Measurements from ENCODE around the gene OGFRL1.

Gene OGFRL1

DNA sequence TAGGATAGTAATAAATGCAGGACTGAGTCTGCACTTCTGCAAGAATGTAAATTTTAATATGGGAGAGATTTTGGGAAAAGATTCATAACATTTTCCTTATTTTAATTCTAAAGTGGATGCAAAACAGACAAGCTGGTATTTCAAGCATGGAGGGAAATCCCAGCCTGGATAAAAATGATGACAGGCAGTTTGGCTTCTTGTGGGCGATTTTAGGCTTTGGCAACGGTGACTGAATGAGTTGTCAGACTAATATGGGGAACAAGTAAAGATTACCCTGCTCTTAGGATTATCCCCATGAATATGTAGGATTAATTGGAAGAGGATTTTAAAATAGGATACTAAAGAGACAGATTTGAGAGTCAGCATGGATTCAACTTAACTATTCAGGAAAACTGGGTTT is 21.0 kb downstream of the OGFRL1 start:
- Histone ChIP-seq H3K36me3 (replicated peaks) (no peaks in the 10 kb centered on the region), H3K4me3 (ENCODE audit: low read depth, low read length) (no peak overlapping the region), H3K27ac (no peak overlapping the region), H3K27me3 (replicated peaks) (no peaks in the 10 kb centered on the region)
- DNase-seq, result no peak
- no peak for TF ChIP-seq CTCF (IDR thresholded peaks at IDR 0.05; ENCODE audit: low read depth, low read length, missing control alignments)
- in situ Hi-C loops (cut with HindIII; ENCODE audit: low pct_ligation_motif_present, low sequenced_read_pairs), result no loop called here

DNA sequence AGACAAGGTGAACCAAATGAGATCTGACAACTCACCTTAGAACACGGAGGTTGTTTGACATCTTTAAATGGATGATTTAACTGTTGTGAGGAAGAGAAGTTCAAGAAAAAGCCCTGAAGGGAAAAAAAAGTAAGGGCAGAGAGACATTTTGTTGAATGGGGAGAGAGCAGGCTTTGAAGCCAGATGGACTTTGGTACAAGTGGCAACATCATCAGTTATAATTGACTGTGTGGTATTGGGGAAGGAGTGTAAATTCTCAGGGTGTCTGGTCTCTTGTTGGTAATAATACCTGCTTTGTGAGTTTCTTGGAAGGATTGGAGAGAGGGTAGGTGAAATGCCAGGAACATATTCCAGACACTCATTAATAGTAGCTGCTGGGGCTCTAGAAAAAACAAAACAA is 21.6 kb downstream of the OGFRL1 start:
- in situ Hi-C loops (cut with HindIII; ENCODE audit: low pct_ligation_motif_present, low sequenced_read_pairs), result no loop called here
- TF ChIP-seq CTCF (IDR thresholded peaks at IDR 0.05; ENCODE audit: low read depth, low read length, missing control alignments), result no peak
- H3K27ac ChIP-seq, result no peak overlapping the region
- H3K4me3 ChIP-seq (ENCODE audit: low read depth, low read length), result no peak overlapping the region
- no peak for DNase-seq
- H3K27me3 ChIP-seq (replicated peaks), result no peaks in the 10 kb centered on the region
- H3K36me3 ChIP-seq (replicated peaks), result no peaks in the 10 kb centered on the region

- no peak for DNase-seq
- in situ Hi-C loops (cut with HindIII; ENCODE audit: low pct_ligation_motif_present, low sequenced_read_pairs), result no loop called here
These were observed 23.5 kb downstream of the OGFRL1 start for GRCh38 chr6:71312089-71312488.

DNA sequence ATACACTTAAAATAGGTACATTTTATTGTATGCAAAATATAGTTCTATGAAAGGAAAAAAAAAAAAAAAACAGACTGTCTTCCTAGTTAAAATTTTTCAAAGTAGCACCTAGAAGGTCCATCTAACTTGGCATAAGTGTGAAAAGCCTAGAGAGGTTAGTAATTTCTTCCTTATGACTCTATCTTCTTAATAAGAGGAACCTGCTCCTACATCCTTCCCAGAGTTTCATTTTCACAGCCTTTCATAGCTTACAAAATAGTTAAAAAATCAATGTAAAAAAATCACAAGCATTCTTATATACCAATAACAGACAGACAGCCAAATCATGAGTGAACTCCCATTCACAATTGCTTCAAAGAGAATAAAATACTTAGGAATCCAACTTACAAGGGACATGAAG is 28.8 kb downstream of the OGFRL1 start:
- Histone ChIP-seq H3K4me3 (ENCODE audit: low read depth, low read length) (no peak overlapping the region), H3K36me3 (replicated peaks) (no peaks in the 10 kb centered on the region), H3K27ac (no peak overlapping the region), H3K27me3 (replicated peaks) (no peaks in the 10 kb centered on the region)
- no peak for TF ChIP-seq CTCF (IDR thresholded peaks at IDR 0.05; ENCODE audit: low read depth, low read length, missing control alignments)
- no peak for DNase-seq
- in situ Hi-C loops (cut with HindIII; ENCODE audit: low pct_ligation_motif_present, low sequenced_read_pairs), result no loop called here

More at GRCh38 chr6:71312089-71312488, 23.5 kb downstream of the OGFRL1 start:
- no peak for TF ChIP-seq CTCF (IDR thresholded peaks at IDR 0.05; ENCODE audit: low read depth, low read length, missing control alignments)
- no peaks in the 10 kb centered on the region for H3K27me3 ChIP-seq (replicated peaks)
- H3K27ac ChIP-seq, result no peak overlapping the region
- H3K4me3 ChIP-seq (ENCODE audit: low read depth, low read length), result no peak overlapping the region
- H3K36me3 ChIP-seq (replicated peaks), result no peaks in the 10 kb centered on the region

GRCh38 chr6:71320041-71320440 is 31.4 kb downstream of the OGFRL1 start:
- no peak for TF ChIP-seq CTCF (IDR thresholded peaks at IDR 0.05; ENCODE audit: low read depth, low read length, missing control alignments)
- no peak overlapping the region for H3K27ac ChIP-seq
- H3K4me3 ChIP-seq (ENCODE audit: low read depth, low read length), result no peak overlapping the region
- H3K27me3 ChIP-seq (replicated peaks), result no peaks in the 10 kb centered on the region
- DNase-seq, result no peak
- in situ Hi-C loops (cut with HindIII; ENCODE audit: low pct_ligation_motif_present, low sequenced_read_pairs), result no loop called here
- H3K36me3 ChIP-seq (replicated peaks), result no peaks in the 10 kb centered on the region

GRCh38 chr6:71321314-71321713 is 32.7 kb downstream of the OGFRL1 start:
- TF ChIP-seq CTCF (IDR thresholded peaks at IDR 0.05; ENCODE audit: low read depth, low read length, missing control alignments), result no peak
- Histone ChIP-seq H3K36me3 (replicated peaks) (no peaks in the 10 kb centered on the region), H3K4me3 (ENCODE audit: low read depth, low read length) (no peak overlapping the region), H3K27ac (no peak overlapping the region), H3K27me3 (replicated peaks) (no peaks in the 10 kb centered on the region)
- DNase-seq, result no peak
- in situ Hi-C loops (cut with HindIII; ENCODE audit: low pct_ligation_motif_present, low sequenced_read_pairs), result no loop called here

All from brain microvascular endothelial cell (primary cell).